ENCODE results near the gene SH3BP1. TPM values are rescaled to one million over a fixed set of nuclear protein-coding genes. Genes with fewer than 3 reads are reported as not detected.
A peak's percentile ranks its signal among the peaks of the same experiment; 100 is the strongest.

The SH3BP1 gene
- total and polyA plus RNA-seq, 9 of the 15 experiments (the other 6 are each of a cell fraction or from before 2014, with no cell fraction given), result 0.10 to 36.2 (median 10.4) TPM

DNA sequence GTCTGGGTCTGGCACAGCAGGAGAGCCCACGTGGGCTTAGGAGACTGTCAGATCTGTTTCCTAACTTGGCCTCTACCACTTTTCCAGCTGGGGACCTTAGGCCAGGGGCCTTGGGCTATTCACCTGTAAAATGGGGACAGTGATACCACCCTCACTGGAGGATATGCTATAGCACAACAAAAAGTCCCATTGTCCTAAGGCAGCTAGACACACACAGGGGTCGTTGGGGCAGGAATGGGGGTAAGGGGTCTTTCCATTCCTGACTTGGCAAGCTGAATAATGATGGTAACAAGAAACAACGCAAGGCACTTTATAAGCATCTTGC lies 2.6 kb upstream of the SH3BP1 start:
- TF ChIP-seq, protein P1, sequence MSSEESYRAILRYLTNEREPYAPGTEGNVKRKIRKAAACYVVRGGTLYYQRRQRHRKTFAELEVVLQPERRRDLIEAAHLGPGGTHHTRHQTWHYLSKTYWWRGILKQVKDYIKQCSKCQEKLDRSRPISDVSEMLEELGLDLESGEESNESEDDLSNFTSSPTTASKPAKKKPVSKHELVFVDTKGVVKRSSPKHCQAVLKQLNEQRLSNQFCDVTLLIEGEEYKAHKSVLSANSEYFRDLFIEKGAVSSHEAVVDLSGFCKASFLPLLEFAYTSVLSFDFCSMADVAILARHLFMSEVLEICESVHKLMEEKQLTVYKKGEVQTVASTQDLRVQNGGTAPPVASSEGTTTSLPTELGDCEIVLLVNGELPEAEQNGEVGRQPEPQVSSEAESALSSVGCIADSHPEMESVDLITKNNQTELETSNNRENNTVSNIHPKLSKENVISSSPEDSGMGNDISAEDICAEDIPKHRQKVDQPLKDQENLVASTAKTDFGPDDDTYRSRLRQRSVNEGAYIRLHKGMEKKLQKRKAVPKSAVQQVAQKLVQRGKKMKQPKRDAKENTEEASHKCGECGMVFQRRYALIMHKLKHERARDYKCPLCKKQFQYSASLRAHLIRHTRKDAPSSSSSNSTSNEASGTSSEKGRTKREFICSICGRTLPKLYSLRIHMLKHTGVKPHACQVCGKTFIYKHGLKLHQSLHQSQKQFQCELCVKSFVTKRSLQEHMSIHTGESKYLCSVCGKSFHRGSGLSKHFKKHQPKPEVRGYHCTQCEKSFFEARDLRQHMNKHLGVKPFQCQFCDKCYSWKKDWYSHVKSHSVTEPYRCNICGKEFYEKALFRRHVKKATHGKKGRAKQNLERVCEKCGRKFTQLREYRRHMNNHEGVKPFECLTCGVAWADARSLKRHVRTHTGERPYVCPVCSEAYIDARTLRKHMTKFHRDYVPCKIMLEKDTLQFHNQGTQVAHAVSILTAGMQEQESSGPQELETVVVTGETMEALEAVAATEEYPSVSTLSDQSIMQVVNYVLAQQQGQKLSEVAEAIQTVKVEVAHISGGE (CRISPR knock-in tag; IDR thresholded peaks at IDR 0.05), result no peak
- TF ChIP-seq BRF1 (IDR thresholded peaks at IDR 0.05; ENCODE audit: borderline replicate concordance, extremely low read depth, insufficient read length) (no peak), ZNF197 (CRISPR knock-in tag; IDR thresholded peaks at IDR 0.05; ENCODE audit: low read depth) (no peak), FOXP1 (CRISPR knock-in tag; IDR thresholded peaks at IDR 0.05) (no peak), ZNF583 (CRISPR knock-in tag; IDR thresholded peaks at IDR 0.05) (no peak), HSF4 (CRISPR knock-in tag; IDR thresholded peaks at IDR 0.05; ENCODE audit: borderline replicate concordance) (no peak), CBFA2T3 (IDR thresholded peaks at IDR 0.05) (no peak)
- TF ChIP-seq, protein P2, sequence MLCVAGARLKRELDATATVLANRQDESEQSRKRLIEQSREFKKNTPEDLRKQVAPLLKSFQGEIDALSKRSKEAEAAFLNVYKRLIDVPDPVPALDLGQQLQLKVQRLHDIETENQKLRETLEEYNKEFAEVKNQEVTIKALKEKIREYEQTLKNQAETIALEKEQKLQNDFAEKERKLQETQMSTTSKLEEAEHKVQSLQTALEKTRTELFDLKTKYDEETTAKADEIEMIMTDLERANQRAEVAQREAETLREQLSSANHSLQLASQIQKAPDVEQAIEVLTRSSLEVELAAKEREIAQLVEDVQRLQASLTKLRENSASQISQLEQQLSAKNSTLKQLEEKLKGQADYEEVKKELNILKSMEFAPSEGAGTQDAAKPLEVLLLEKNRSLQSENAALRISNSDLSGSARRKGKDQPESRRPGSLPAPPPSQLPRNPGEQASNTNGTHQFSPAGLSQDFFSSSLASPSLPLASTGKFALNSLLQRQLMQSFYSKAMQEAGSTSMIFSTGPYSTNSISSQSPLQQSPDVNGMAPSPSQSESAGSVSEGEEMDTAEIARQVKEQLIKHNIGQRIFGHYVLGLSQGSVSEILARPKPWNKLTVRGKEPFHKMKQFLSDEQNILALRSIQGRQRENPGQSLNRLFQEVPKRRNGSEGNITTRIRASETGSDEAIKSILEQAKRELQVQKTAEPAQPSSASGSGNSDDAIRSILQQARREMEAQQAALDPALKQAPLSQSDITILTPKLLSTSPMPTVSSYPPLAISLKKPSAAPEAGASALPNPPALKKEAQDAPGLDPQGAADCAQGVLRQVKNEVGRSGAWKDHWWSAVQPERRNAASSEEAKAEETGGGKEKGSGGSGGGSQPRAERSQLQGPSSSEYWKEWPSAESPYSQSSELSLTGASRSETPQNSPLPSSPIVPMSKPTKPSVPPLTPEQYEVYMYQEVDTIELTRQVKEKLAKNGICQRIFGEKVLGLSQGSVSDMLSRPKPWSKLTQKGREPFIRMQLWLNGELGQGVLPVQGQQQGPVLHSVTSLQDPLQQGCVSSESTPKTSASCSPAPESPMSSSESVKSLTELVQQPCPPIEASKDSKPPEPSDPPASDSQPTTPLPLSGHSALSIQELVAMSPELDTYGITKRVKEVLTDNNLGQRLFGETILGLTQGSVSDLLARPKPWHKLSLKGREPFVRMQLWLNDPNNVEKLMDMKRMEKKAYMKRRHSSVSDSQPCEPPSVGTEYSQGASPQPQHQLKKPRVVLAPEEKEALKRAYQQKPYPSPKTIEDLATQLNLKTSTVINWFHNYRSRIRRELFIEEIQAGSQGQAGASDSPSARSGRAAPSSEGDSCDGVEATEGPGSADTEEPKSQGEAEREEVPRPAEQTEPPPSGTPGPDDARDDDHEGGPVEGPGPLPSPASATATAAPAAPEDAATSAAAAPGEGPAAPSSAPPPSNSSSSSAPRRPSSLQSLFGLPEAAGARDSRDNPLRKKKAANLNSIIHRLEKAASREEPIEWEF (CRISPR knock-in tag; IDR thresholded peaks at IDR 0.05), result no peak
- H3K27ac ChIP-seq (ENCODE audit: extremely low read depth, low read depth, low read length), result no peak overlapping the region
- no peak overlapping the region for H3K4me3 ChIP-seq
- H3K36me3 ChIP-seq (ENCODE audit: control insufficient read depth, insufficient read depth, low read length), result peaks cover 17% of the 10 kb centered on the region; the same call in 2 of the 3 replicates
- DNase-seq (ENCODE audit: extremely low read depth in 1 of 4, low spot score in 3 of 4), result no peak
- H3K27me3 ChIP-seq (ENCODE audit: control insufficient read depth in 2 of 2, insufficient read depth in 2 of 2, low read length in 2 of 2), result no peaks in the 10 kb centered on the region
- H3K9ac ChIP-seq (ENCODE audit: insufficient read depth in 1 of 2, low read depth in 2 of 2, low read length in 2 of 2), result peak overlapping the region; percentile 20 to 81; a peak in 3 of 4 replicates
- 65% methylated on average over 3 of the region's 3 CpGs for WGBS (ENCODE audit: insufficient coverage, low coverage, missing lambda C conversion rate)
- ATAC-seq, result no peak
- ChIA-PET POLR2A (interaction anchor here (1.2 to 2.5 kb wide), 3 partner anchors 10 to 27 kb away, joined by 3 to 12 read pairs (median 3); no protein-coding TSS in a partner anchor), CTCF (ENCODE audit: low intra/inter-chr PET ratio) (interaction anchor here (0.9 to 1.1 kb wide), 2 partner anchors 45 to 89 kb away, joined by 3 read pairs; no protein-coding TSS in a partner anchor)
- no TSS peak for BruUV-seq (replicated peaks)
- H3K9me1 ChIP-seq (ENCODE audit: control insufficient read depth, insufficient read depth, low read length), result no peaks in the 10 kb centered on the region
- H2AFZ ChIP-seq (ENCODE audit: low read depth, low read length), result no peak overlapping the region
- intact Hi-C loops (cut with micrococcal nuclease) (no loop called here), in situ Hi-C loops (cut with MboI) (no loop called here)
- H3K79me2 ChIP-seq (ENCODE audit: control insufficient read depth, insufficient read depth, low read length), result peaks cover 11% of the 10 kb centered on the region
- no peaks in the 10 kb centered on the region for H4K20me1 ChIP-seq (replicated peaks; ENCODE audit: control insufficient read depth, insufficient read depth, low read length)
- H3K4me1 ChIP-seq (replicated peaks in 1 of 2; ENCODE audit: control insufficient read depth in 2 of 2, insufficient read depth in 2 of 2, low read length in 2 of 2), result peaks cover 45 to 84% of the 10 kb centered on the region in 2 experiments
- FAIRE-seq, result no peak
- H3K9me3 ChIP-seq (replicated peaks; ENCODE audit: control insufficient read depth, insufficient read depth, low read depth, low read length), result no peaks in the 10 kb centered on the region
- no peak overlapping the region for H3K4me2 ChIP-seq (ENCODE audit: insufficient read depth, low read length)
